Amygdala (tissue), 56 donors: ENCODE measurements around the gene ARHGAP5.
A peak's percentile ranks its signal among the peaks of the same experiment; 100 is the strongest.

Experiments used
- DNase-seq, 56 donors: peaks; one replicate each; lab custom pipeline; 2025; lab: John Stamatoyannopoulos, UW

The ARHGAP5 gene

DNA sequence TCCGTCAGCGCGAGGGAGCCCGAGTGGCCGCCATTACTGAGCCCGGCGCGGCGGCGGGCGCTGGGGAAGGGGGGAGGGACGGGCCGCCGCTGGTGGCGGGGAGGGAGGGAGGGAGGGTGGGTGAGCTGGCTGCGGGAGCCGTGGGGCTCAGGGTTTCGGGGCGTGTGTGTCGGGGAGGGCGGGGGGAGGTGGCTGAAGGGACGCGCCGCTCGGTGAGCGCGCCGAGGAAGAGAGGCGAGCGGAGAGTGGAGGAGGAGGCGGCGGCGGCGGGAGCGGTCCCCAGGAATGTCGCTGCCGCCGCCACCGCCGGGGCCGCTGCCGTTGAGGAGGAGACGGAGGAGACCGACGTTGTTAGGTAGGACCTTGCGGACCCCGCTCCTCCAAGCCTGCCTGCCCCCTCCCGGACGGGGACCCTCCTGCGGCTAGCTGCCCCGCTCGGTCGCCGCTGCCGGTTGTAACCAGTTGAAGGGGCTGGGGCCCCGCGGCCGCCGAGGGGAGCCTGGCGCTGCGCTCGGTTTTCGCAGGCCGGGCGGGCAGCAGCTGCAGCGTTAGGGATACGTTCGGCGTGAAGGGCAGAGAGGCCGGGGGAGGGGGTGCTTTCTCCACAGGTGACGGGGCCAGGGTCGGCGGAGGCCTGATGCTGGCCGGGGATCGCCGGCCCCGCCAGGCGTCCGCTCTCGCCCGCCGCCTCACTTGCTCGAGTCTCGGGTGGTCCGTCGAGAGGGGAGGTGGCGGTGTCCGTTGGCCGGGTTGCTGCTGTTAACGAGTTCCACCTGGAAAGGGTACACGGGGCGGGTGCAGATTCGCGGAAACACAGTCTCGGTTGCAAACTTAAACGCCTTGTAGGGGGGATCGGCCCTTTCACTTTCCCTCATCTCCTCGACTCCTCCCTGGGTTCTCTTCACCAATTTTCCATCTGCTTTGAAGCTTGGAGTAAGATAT lies at the start of gene ARHGAP5:
TSS of gene ARHGAP5 (plus strand) at position 224 of the 942 bp plus-strand sequence. CDS start 13,366 bp downstream, outside the sequence.
- DNase-seq: peak in 38 of 56 donors; percentile 17 to 93 (median 58)

GRCh38 chr14:32028599-32028998 lies 48.5 kb upstream of the ARHGAP5 start:
- no peak for DNase-seq

DNA sequence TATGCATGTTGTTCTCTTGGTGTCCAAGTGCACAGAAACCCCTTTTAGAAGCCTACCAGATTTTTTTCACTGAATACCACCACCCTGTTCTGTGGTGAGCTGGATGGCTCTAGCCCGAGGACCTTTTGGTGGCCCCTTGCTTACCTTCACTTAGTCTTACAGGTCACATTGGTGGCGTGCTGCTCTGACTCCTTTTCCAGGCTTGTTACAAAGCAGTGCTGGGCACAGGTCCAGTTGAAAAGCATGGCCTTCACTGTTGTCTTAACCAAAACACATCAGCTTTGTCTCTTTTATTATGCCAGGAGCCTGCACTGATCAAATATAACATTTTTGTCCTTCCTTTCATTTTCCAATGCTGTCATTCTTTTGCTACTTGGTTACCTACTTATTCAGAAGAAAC lies 43.6 kb upstream of the ARHGAP5 start:
- DNase-seq: peak in 5 of 56 donors; percentile 2 to 18 (median 11)

DNA sequence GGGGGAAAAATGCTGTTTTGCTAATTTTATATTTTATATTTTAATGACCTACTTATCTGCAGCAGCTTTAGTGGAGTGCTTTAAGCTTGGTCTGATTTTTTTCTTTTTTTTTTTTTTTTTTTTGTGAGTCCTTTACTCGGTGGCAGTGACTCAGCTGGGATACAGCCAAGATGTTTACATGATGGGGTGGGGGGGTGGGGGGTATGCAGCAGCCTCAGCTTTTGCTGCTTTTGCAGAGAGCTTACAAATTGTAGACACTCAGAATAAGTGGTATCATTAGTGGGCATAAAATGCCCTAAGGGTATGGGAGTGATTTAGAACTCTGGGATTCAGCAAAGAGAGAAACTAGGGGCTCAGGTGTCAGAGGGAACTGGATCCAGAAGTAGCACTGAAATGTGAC lies 38.2 kb upstream of the ARHGAP5 start:
- no peak for DNase-seq

DNA sequence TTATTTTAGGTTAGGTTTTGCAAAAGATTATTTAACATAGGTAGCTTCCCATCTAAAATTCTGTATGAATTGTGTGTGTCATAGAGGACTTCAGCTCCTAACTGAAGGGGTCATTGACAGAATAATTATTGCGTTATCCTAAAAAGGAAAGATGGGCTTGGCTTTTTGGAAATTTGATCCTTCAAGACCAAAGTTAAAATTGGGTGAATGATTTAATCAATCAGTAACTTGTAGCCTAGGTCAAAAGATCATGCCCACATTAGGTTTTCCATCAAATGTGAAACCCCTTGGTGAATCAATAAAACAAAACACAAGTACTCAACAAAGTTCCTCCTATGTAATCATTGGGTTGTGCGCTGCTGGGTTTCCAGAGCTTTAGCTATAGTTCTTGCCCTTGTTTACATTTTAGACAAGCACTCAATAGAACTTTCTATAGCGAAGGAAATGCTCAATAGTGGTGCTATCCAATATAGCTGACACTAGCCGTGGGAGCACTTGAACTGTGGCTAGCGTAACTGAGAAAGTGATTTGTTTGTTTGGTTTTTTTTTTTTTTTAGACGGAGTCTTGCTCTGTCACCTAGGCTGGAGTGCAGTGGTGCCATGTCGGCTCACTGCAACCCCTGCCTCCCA lies 37.6 kb upstream of the ARHGAP5 start:
- DNase-seq: no peak

- DNase-seq: peak in 8 of 56 donors; percentile 1 to 28 (median 6)
These were observed 33.5 kb upstream of the ARHGAP5 start for GRCh38 chr14:32043624-32044023.

GRCh38 chr14:32044454-32044853 lies 32.6 kb upstream of the ARHGAP5 start:
- peak in 1 of 56 donors; percentile 17 for DNase-seq

GRCh38 chr14:32047791-32048190 lies 29.3 kb upstream of the ARHGAP5 start:
- DNase-seq: no peak

DNA sequence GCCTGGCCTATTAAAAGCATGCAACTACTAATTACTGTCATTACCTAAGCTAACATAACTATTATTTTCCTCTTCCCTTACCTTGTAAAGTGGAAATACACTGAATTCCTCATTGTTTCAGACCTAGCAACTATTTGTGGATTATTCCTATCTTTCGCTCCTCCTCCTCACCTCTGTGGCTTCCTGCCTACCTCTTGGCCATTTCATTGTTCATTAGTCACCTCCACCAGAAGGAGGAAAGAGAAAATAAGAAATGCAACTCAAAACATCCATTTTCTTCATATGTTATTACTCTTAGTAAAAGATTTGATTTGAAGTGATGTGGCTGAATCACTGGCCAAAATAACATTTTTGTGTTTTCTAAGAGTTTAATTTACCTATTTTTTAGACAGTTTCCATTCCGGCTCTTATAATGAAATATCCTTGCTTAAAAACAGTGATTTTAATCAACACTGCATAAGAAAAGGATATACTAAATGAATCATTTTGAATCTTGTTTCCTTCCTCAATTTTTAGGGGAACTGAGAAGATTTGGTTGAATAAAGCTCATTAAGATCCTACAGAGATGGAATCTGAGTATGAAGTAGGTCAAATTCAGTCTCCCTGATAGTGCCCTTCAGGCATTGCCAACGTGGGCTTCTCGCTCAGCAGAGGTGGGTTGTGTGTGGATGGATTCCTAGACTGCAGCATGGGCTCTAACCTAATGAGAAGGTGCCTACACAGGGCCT lies 27.6 kb upstream of the ARHGAP5 start:
- DNase-seq: no peak

GRCh38 chr14:32050878-32051277 lies 26.2 kb upstream of the ARHGAP5 start:
- no peak for DNase-seq

DNA sequence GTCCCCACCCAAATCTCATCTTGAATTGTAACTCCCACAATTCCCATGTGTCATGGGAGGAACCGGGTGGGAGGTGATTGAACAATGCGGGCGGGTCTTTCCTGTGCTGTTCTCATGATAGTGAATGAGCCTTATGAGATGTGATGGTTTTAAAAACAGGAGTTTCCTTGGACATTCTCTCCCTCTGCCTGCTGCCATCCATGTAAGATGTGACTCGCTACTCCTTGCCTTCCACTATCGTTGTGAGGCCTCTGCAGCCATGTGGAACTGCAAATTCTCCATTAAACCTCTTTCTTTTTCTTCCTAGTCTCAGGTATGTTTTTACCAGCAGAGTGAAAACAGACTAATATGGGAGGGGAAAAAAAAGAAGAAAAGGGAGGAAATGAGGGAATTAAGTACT lies 22.6 kb upstream of the ARHGAP5 start:
- no peak for DNase-seq

- no peak for DNase-seq
These were observed 21.9 kb upstream of the ARHGAP5 start for GRCh38 chr14:32055175-32055574.

GRCh38 chr14:32059702-32060101 lies 17.4 kb upstream of the ARHGAP5 start:
- no peak for DNase-seq

- DNase-seq: no peak
These were observed 12.2 kb upstream of the ARHGAP5 start for GRCh38 chr14:32064931-32065330.

DNA sequence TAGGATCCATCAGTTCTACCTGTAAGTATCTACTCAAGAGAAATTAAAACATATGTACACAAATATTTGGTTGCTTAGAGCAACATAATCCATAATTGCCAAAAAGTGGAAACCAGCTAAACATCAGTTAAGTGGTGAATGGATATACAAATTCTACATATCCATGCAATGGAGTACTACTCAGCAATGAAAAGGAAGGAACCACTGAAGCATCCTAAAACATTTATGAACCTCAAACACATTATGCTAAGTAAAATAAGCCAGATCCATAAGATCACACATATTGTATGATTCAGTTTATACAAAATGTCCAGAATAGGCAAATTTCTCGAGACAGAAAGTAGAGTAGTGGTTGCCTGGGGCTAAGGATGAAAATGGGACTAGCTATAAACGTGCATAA lies 8.4 kb upstream of the ARHGAP5 start:
- no peak for DNase-seq

DNA sequence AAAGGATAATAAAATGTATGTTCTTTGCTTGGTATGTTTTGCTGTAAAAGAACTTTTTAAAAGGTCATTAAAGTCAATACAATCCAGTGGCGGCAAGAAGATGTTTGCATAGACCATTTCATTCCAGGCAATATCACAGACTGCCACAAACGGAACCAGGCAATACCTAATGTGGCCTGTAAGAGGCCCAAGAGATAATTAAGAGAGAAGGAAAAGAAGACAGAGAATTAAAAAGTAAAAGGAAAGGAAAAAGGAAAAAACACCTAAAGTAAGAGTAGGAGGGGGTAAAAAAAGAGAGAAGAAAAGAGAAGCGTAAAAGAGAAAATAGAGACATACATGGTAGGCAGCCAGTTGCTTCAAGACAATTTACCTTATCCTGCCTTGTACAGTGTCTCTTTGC lies 6.8 kb upstream of the ARHGAP5 start:
- DNase-seq: no peak

GRCh38 chr14:32072676-32073075 lies 4.4 kb upstream of the ARHGAP5 start:
- no peak for DNase-seq

- DNase-seq: peak in 22 of 56 donors; percentile 0 to 79 (median 9)
These were observed 3.4 kb upstream of the ARHGAP5 start for GRCh38 chr14:32073537-32074189.

DNA sequence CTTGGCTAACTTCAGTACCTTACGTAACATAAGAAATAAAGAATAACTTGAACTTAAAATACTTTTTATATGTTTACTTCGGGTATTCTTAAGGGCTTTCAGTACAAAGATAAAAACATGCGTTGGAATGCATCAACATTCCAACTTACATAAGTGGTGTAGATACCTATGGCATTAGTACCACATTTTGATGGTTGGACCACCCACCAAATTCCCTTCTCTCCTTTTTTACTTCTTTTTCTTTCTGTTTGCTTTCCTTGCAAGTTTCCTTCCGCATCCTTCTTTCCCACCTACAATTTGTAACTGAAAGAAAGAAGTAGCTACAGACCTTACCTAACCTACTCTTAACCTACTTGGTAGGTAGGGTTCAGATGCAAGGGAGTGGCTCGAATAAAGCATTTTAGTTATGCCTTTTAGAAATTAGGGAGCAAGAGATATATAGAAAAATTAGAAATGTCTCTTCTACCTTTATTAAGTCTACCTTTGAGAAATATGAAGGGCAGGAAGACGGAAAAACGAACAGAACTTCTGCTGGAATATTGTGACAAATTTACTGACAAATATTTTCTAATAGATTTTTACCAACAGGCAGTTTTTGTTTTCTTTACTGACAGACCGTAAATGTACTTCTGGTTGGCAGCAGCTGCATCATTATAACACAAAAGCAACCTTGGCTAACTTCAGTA lies 2.1 kb upstream of the ARHGAP5 start:
- DNase-seq: no peak
